MM.1S (cell line): ENCODE data around the gene TENM4.
"Not testable (repeated sequence)": the region's sequence is repeated elsewhere in the genome, so short reads cannot be mapped to it uniquely, and the experiment has no call there.

ENCODE experiments used
- DNase-seq: peaks from one replicate; pipeline ENCODE4 v3.0.0-alpha.2; 2015
- H2AFZ ChIP-seq: fragments of 300-600 bp; sonication (generic); 2 replicates; pipeline ENCODE4 v1.6.0; 2016; ENCODE audit warnings: antibody characterized with exemption, low read length
- H3F3A ChIP-seq: fragments of 300-600 bp; sonication (generic); 2 replicates; pipeline ENCODE4 v1.6.1; 2016; ENCODE audit warnings: mild to moderate bottlenecking, antibody characterized with exemption, low read length, moderate library complexity, mixed read lengths; ENCODE audit not compliant: insufficient read depth
- H3K27ac ChIP-seq: fragments of 300-600 bp; sonication (generic); 2 replicates; pipeline ENCODE4 v1.5.1; 2016; ENCODE audit warnings: mild to moderate bottlenecking, low read length
- H3K27me3 ChIP-seq: fragments of 300-600 bp; sonication (generic); replicated peaks from 2 replicates; pipeline ENCODE4 v1.6.0; 2016; ENCODE audit warnings: low read length; ENCODE audit not compliant: insufficient read depth
- H3K36me3 ChIP-seq: fragments of 300-600 bp; sonication (generic); replicated peaks from 2 replicates; pipeline ENCODE4 v1.6.1; 2016; ENCODE audit warnings: mild to moderate bottlenecking, low read length, mixed read lengths; ENCODE audit not compliant: insufficient read depth
- H3K4me1 ChIP-seq: fragments of 300-600 bp; sonication (generic); 2 replicates; pipeline ENCODE4 v1.6.1; 2016; ENCODE audit warnings: low read length, mixed read lengths
- H3K4me2 ChIP-seq: fragments of 300-600 bp; sonication (generic); 2 replicates; pipeline ENCODE4 v1.6.0; 2016; ENCODE audit warnings: low read depth, low read length
- H3K4me3 ChIP-seq: fragments of 300-600 bp; sonication (generic); 2 replicates; pipeline ENCODE4 v1.5.1; 2016; ENCODE audit warnings: low read length, mixed read lengths
- H3K79me2 ChIP-seq: fragments of 300-600 bp; sonication (generic); 2 replicates; pipeline ENCODE4 v1.6.1; 2016; ENCODE audit warnings: mixed run types, low read length, mixed read lengths
- H3K9ac ChIP-seq: fragments of 300-600 bp; sonication (generic); 2 replicates; pipeline ENCODE4 v1.6.1; 2016; ENCODE audit warnings: low read length, mixed read lengths
- H3K9me2 ChIP-seq: fragments of 300-600 bp; sonication (generic); replicated peaks from 2 replicates; pipeline ENCODE4 v1.6.1; 2016; ENCODE audit warnings: mild to moderate bottlenecking, low read length, mixed read lengths; ENCODE audit not compliant: insufficient read depth
- H3K9me3 ChIP-seq: fragments of 300-600 bp; sonication (generic); replicated peaks from 2 replicates; pipeline ENCODE4 v1.6.1; 2016; ENCODE audit warnings: mild to moderate bottlenecking, low read length, mixed read lengths; ENCODE audit not compliant: insufficient read depth
- H4K20me1 ChIP-seq: fragments of 300-600 bp; sonication (generic); 2 replicates; pipeline ENCODE4 v1.6.1; 2016; ENCODE audit warnings: mild to moderate bottlenecking, low read length, moderate library complexity, mixed read lengths; ENCODE audit not compliant: insufficient read depth
- CTCF ChIP-seq: fragments of 300-600 bp; sonication (generic); IDR thresholded peaks from 2 replicates; pipeline ENCODE4 v1.5.1; 2016; ENCODE audit warnings: antibody characterized with exemption, low read length, mixed read lengths
- EZH2 ChIP-seq: fragments of 300-600 bp; sonication (generic); optimal IDR thresholded peaks from 2 replicates; pipeline ENCODE3; 2017; ENCODE audit warnings: low read depth, mild to moderate bottlenecking, antibody characterized with exemption, low read length, mixed read lengths
- EZH2phosphoT487 ChIP-seq: fragments of 300-600 bp; sonication (generic); IDR thresholded peaks from 2 replicates; pipeline ENCODE4 v1.6.1; 2018; ENCODE audit warnings: antibody characterized with exemption, low read length

The TENM4 gene

GRCh38 chr11:78981153-78981552, 459.7 kb downstream of the TENM4 start:
- Histone ChIP-seq H3K27me3 (no peaks in the 10 kb centered on the region), H2AFZ (no peak overlapping the region), H3K4me2 (no peak overlapping the region), H3K4me1 (no peaks in the 10 kb centered on the region), H3F3A (no peaks in the 10 kb centered on the region), H3K79me2 (no peaks in the 10 kb centered on the region), H3K36me3 (no peaks in the 10 kb centered on the region), H3K4me3 (no peak overlapping the region), H3K9me3 (no peaks in the 10 kb centered on the region), H3K27ac (no peak overlapping the region), H3K9ac (no peak overlapping the region), H4K20me1 (no peaks in the 10 kb centered on the region), H3K9me2 (no peaks in the 10 kb centered on the region)
- TF ChIP-seq EZH2 = no peak
- TF ChIP-seq EZH2phosphoT487 = no peak
- no peak for TF ChIP-seq CTCF
- DNase-seq = no peak

- Histone ChIP-seq H3K27me3 (no peaks in the 10 kb centered on the region), H3K9me3 (no peaks in the 10 kb centered on the region), H3K4me1 (no peaks in the 10 kb centered on the region), H2AFZ (no peak overlapping the region), H3F3A (no peaks in the 10 kb centered on the region), H3K36me3 (no peaks in the 10 kb centered on the region), H3K9me2 (no peaks in the 10 kb centered on the region), H3K79me2 (no peaks in the 10 kb centered on the region), H3K9ac (no peak overlapping the region), H3K4me2 (no peak overlapping the region), H3K27ac (no peak overlapping the region), H3K4me3 (no peak overlapping the region), H4K20me1 (no peaks in the 10 kb centered on the region)
- TF ChIP-seq EZH2phosphoT487 (no peak), EZH2 (no peak), CTCF (no peak)
- no peak for DNase-seq
Observed at GRCh38 chr11:78978831-78979230, 462.0 kb downstream of the TENM4 start.

- not testable (repeated sequence) for DNase-seq, H3K4me2 ChIP-seq, H3K27ac ChIP-seq, H3K4me3 ChIP-seq, H3K9ac ChIP-seq, H3K36me3 ChIP-seq, H3K79me2 ChIP-seq, H3K4me1 ChIP-seq, H3K9me3 ChIP-seq, H3K27me3 ChIP-seq, H3F3A ChIP-seq, H4K20me1 ChIP-seq, H2AFZ ChIP-seq, H3K9me2 ChIP-seq
Observed at GRCh38 chr11:78977848-78978247, 463.0 kb downstream of the TENM4 start.

- no peaks in the 10 kb centered on the region for H3K79me2 ChIP-seq
- DNase-seq = no peak
- H3K36me3 ChIP-seq = no peaks in the 10 kb centered on the region
- H3K9me2 ChIP-seq = no peaks in the 10 kb centered on the region
- H3K27me3 ChIP-seq = no peaks in the 10 kb centered on the region
- no peak overlapping the region for H3K4me2 ChIP-seq
- no peak overlapping the region for H3K27ac ChIP-seq
- no peak for TF ChIP-seq CTCF
- no peak for TF ChIP-seq EZH2
- no peak for TF ChIP-seq EZH2phosphoT487
- H3K4me1 ChIP-seq = no peaks in the 10 kb centered on the region
- no peaks in the 10 kb centered on the region for H3F3A ChIP-seq
- no peak overlapping the region for H2AFZ ChIP-seq
- no peaks in the 10 kb centered on the region for H4K20me1 ChIP-seq
- no peak overlapping the region for H3K9ac ChIP-seq
- no peaks in the 10 kb centered on the region for H3K9me3 ChIP-seq
- no peak overlapping the region for H3K4me3 ChIP-seq
Observed at GRCh38 chr11:78977009-78977408, 463.8 kb downstream of the TENM4 start.
